GM12878 (cell line): ENCODE measurements around the gene MAML3. TPM values are rescaled to one million over a fixed set of nuclear protein-coding genes. Genes with fewer than 3 reads are reported as not detected.

ENCODE experiments used
- ATAC-seq: fragments of 200-7000 bp; cut with Tn5 transposase; 3 replicates; pipeline ENCODE4 v1.9.1; 2020; ENCODE audit warnings: mild to moderate bottlenecking, moderate library complexity
- BruUV-seq: library from RNA; stranded (reverse); fragments of 400-500 nt; replicated peaks from 2 replicates; lab custom pipeline; 2021; lab: Mats Ljungman, UMichigan
- CTCF ChIA-PET: fragments of 300-600 bp; sonication (Branson Sonifier 250); formaldehyde crosslinking; extraction: SDS; loops from one replicate; lab custom pipeline; 2021; ENCODE audit warnings: inconsistent platforms; lab: Yijun Ruan, JAX
- POLR2A ChIA-PET: fragments of 350-600 bp; formaldehyde crosslinking; extraction: SDS; loops from one replicate; lab custom pipeline; 2021; ENCODE audit warnings: inconsistent platforms; lab: Charles Lee
- RAD21 ChIA-PET: fragments of 300-600 bp; sonication (Branson Sonifier 250); formaldehyde crosslinking; loops from one replicate; lab custom pipeline; 2023; ENCODE audit warnings: antibody characterized with exemption; ENCODE audit not compliant: unreplicated experiment; lab: Charles Lee
- SMC1A ChIA-PET: fragments of 300-600 bp; sonication (Branson Sonifier 250); formaldehyde crosslinking; loops from one replicate; lab custom pipeline; 2023; ENCODE audit not compliant: unreplicated experiment, uncharacterized antibody; lab: Charles Lee
- DNase-seq: peaks from one replicate; pipeline ENCODE4 v3.0.0-alpha.2; 2011; ENCODE audit warnings: low read depth, low spot score
- FAIRE-seq: peaks from 3 replicates; lab custom pipeline; 2011; peaks lifted over from hg19 to GRCh38; lab: Jason Lieb, UNC
- H2AFZ ChIP-seq: 2 replicates; pipeline ENCODE4 v1.6.0; 2011; ENCODE audit warnings: low read depth, low read length, control low read depth; ENCODE audit not compliant: control insufficient read depth
- H3K27ac ChIP-seq: 2 replicates; pipeline ENCODE4 v1.5.1; 2011; ENCODE audit warnings: control low read depth; ENCODE audit not compliant: control insufficient read depth, insufficient read depth
- H3K27me3 ChIP-seq, 2 experiments: replicated peaks in 1 of 2; 2 replicates each; pipeline versions ENCODE4 v1.6.0 to v1.6.1; 2011; ENCODE audit warnings: low read length in 1 of 2; ENCODE audit not compliant: control insufficient read depth in 2 of 2, insufficient read depth in 2 of 2
- H3K36me3 ChIP-seq, 2 experiments: 2 replicates each; pipeline ENCODE4 v1.5.1; 2011; ENCODE audit warnings: low read length in 1 of 2; ENCODE audit not compliant: control insufficient read depth in 2 of 2, insufficient read depth in 2 of 2
- H3K4me1 ChIP-seq: 2 replicates; pipeline ENCODE4 v1.6.1; 2011; ENCODE audit warnings: mild to moderate bottlenecking, low read length, moderate library complexity, mixed read lengths; ENCODE audit not compliant: control insufficient read depth, insufficient read depth
- H3K4me2 ChIP-seq: 2 replicates; pipeline ENCODE4 v1.6.0; 2011; ENCODE audit warnings: control low read depth; ENCODE audit not compliant: control insufficient read depth, insufficient read depth
- H3K4me3 ChIP-seq: fragments of 200-600 bp; sonication (generic); 2 replicates; pipeline ENCODE4 v1.5.1; 2016
- H3K79me2 ChIP-seq: 2 replicates; pipeline ENCODE4 v1.6.0; 2011; ENCODE audit warnings: low read length; ENCODE audit not compliant: control insufficient read depth, insufficient read depth
- H3K9ac ChIP-seq: 2 replicates; pipeline ENCODE4 v1.8.0; 2011; ENCODE audit warnings: low read length, control low read depth, mixed read lengths; ENCODE audit not compliant: control insufficient read depth, insufficient read depth
- H3K9me3 ChIP-seq: replicated peaks from 3 replicates; pipeline ENCODE4 v1.5.1; 2011; ENCODE audit warnings: mild to moderate bottlenecking, low read length; ENCODE audit not compliant: control insufficient read depth, insufficient read depth
- H4K20me1 ChIP-seq: 2 replicates; pipeline ENCODE4 v1.6.0; 2011; ENCODE audit not compliant: control insufficient read depth, insufficient read depth
- MTA3 ChIP-seq: IDR thresholded peaks from 2 replicates; pipeline ENCODE4 v1.6.1; 2012; ENCODE audit warnings: low read length, inconsistent platforms, borderline replicate concordance
- POLR2A ChIP-seq: IDR thresholded peaks from 2 replicates; pipeline ENCODE4 v1.6.1; 2011; ENCODE audit warnings: low read depth, mild to moderate bottlenecking, low read length
- RAD21 ChIP-seq: IDR thresholded peaks from 2 replicates; pipeline ENCODE4 v1.6.1; 2011; ENCODE audit warnings: mild to moderate bottlenecking, low read depth, low read length, moderate library complexity; ENCODE audit not compliant: insufficient read depth
- WGBS: methylation state at CpG from one replicate; pipeline ENCODE4 v1.1.6; 2016; ENCODE audit warnings: low lambda C conversion rate; ENCODE audit not compliant: insufficient replicate concordance, insufficient coverage; ENCODE audit errors: missing lambda C conversion rate; 5-methylcytosine and 5-hydroxymethylcytosine counted together
- in situ Hi-C: fragments of 300-500 bp; cut with MboI; formaldehyde crosslinking; loops from 9 replicates; pipeline ENCODE4 v1.14.3; 2018; ENCODE audit warnings: mixed read lengths
- intact Hi-C: fragments of 100-400 bp; cut with micrococcal nuclease; formaldehyde crosslinking; loops from one replicate; pipeline ENCODE4 v1.14.2; 2022; ENCODE audit not compliant: unreplicated experiment
- polyA plus RNA-seq, 11 experiments: library from polyadenylated mRNA; depleted of rRNA in 4 of 11; unstranded in 6 of 11; stranded (reverse) in 5 of 11; fragments of >200 nt; fragmentation: Nextera tagmentation in 4 of 11; fragmentation: Illumina TruSeq in 1 of 11; extraction: Ambion mirVana in 4 of 11; extraction: Trizol in 1 of 11; gene quantifications; 1 replicate in 1 of 11; 2 replicates in 10 of 11; pipeline versions ENCODE4 v1.2.1 to v1.2.3, GENCODE V29; 2011 to 2016; ENCODE audit warnings: inconsistent platforms in 2 of 11, missing spikeins in 2 of 11, low read depth in 1 of 11
- total RNA-seq, 4 experiments: library from RNA; depleted of rRNA in 3 of 4; stranded (reverse); fragments of >200 nt in 3 of 4; fragmentation: Illumina TruSeq in 1 of 4; extraction: Trizol in 1 of 4; gene quantifications; 2 replicates each; pipeline versions ENCODE4 v1.2.1 to v1.2.3, GENCODE V29; 2013 to 2021

The MAML3 gene
- total and polyA plus RNA-seq, 10 of the 15 experiments (the other 5 are each of a cell fraction or from before 2014, with no cell fraction given), result under 0.01 to 0.53 (median 0.06) TPM; not detected in 2

- H3K4me2 ChIP-seq, result no peak overlapping the region
- no TSS peak for BruUV-seq
Measured at GRCh38 chr4:139957065-139957464, 196.9 kb downstream of the MAML3 start.

GRCh38 chr4:139956507-139957017, 197.4 kb downstream of the MAML3 start:
- BruUV-seq, result no TSS peak
- intact Hi-C loops, result no loop called here
- Histone ChIP-seq H3K36me3 (no peaks in the 10 kb centered on the region), H2AFZ (no peak overlapping the region), H3K9me3 (no peaks in the 10 kb centered on the region; the same call in 2 of the 3 replicates), H3K4me2 (no peak overlapping the region), H3K27ac (no peak overlapping the region), H3K9ac (no peak overlapping the region), H4K20me1 (no peaks in the 10 kb centered on the region), H3K4me1 (no peaks in the 10 kb centered on the region), H3K79me2 (no peaks in the 10 kb centered on the region), H3K27me3 (peaks cover 2 to 3% of the 10 kb centered on the region in 2 experiments; a peak in 2 of 4 replicates), H3K4me3 (no peak overlapping the region)
- POLR2A ChIA-PET, result no interaction called here
- CTCF ChIA-PET, result interaction anchor here (0.8 to 1.2 kb wide), 2 partner anchors 9 to 11 kb away, joined by 3 read pairs; no protein-coding TSS in a partner anchor
- no peak for ATAC-seq
- no peak for DNase-seq
- SMC1A ChIA-PET, result interaction anchor here (1.8 kb wide), 1 partner anchor 23 kb away, joined by 6 read pairs; no protein-coding TSS in a partner anchor
- in situ Hi-C loops, result no loop called here
- RAD21 ChIA-PET, result no interaction called here
- WGBS, result 52% methylated on average over 6 of the region's 6 CpGs
- no peak for FAIRE-seq
- TF ChIP-seq POLR2A, result no peak
- no peak for TF ChIP-seq MTA3

More at GRCh38 chr4:139957065-139957464, 196.9 kb downstream of the MAML3 start:
- FAIRE-seq (no peak), DNase-seq (no peak), ATAC-seq (no peak)
- no peaks in the 10 kb centered on the region for H3K4me1 ChIP-seq
- TF ChIP-seq RAD21, result no peak
- no peaks in the 10 kb centered on the region for H4K20me1 ChIP-seq
- H3K27me3 ChIP-seq, result peaks cover 2 to 3% of the 10 kb centered on the region in 2 experiments; a peak in 2 of 4 replicates
- H3K27ac ChIP-seq, result no peak overlapping the region
- no peaks in the 10 kb centered on the region; the same call in 2 of the 3 replicates for H3K9me3 ChIP-seq
- H2AFZ ChIP-seq, result no peak overlapping the region
- SMC1A ChIA-PET, result interaction anchor here (1.8 kb wide), 1 partner anchor 22 kb away, joined by 6 read pairs; no protein-coding TSS in a partner anchor
- no peak overlapping the region for H3K4me3 ChIP-seq
- in situ Hi-C loops, result no loop called here
- WGBS, result 5% methylated on average over 2 of the region's 2 CpGs
- intact Hi-C loops, result no loop called here
- H3K36me3 ChIP-seq, result no peaks in the 10 kb centered on the region
- CTCF ChIA-PET, result no interaction called here
- H3K9ac ChIP-seq, result no peak overlapping the region
- H3K79me2 ChIP-seq, result no peaks in the 10 kb centered on the region
- POLR2A ChIA-PET, result no interaction called here
- RAD21 ChIA-PET, result no interaction called here
